Epithelial cell of esophagus (primary cell): ENCODE results near the gene TRIM40.
A peak's percentile ranks its signal among the peaks of the same experiment; 100 is the strongest.

Experiments
- DNase-seq: peaks from one replicate; pipeline ENCODE4 v3.0.0; 2010; ENCODE audit warnings: low read depth
- H3K4me3 ChIP-seq: 2 replicates; pipeline ENCODE4 v1.5.1; 2011; ENCODE audit warnings: mild to moderate bottlenecking, low read length, control low read depth
- TF ChIP-seq, protein P1 (sequence below): IDR thresholded peaks from 2 replicates; pipeline ENCODE4 v1.5.1; 2011; ENCODE audit warnings: low read depth, mild to moderate bottlenecking, low read length, control low read depth, inconsistent platforms; ENCODE audit not compliant: insufficient read depth; ENCODE audit errors: missing control alignments

TRIM40 gene

GRCh38 chr6:30160008-30160784, 24.3 kb downstream of the TRIM40 start:
- H3K4me3 ChIP-seq: no peak overlapping the region
- no peak for DNase-seq
- TF ChIP-seq, protein P1, sequence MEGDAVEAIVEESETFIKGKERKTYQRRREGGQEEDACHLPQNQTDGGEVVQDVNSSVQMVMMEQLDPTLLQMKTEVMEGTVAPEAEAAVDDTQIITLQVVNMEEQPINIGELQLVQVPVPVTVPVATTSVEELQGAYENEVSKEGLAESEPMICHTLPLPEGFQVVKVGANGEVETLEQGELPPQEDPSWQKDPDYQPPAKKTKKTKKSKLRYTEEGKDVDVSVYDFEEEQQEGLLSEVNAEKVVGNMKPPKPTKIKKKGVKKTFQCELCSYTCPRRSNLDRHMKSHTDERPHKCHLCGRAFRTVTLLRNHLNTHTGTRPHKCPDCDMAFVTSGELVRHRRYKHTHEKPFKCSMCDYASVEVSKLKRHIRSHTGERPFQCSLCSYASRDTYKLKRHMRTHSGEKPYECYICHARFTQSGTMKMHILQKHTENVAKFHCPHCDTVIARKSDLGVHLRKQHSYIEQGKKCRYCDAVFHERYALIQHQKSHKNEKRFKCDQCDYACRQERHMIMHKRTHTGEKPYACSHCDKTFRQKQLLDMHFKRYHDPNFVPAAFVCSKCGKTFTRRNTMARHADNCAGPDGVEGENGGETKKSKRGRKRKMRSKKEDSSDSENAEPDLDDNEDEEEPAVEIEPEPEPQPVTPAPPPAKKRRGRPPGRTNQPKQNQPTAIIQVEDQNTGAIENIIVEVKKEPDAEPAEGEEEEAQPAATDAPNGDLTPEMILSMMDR: no peak

GRCh38 chr6:30160785-30161531, 25.0 kb downstream of the TRIM40 start, which contains the start of gene TRIM10:
TRIM10 (minus strand) TSS chr6:30161211; CDS start chr6:30160858, 353 bp downstream.
- no peak for DNase-seq

GRCh38 chr6:30162265-30163089, 26.5 kb downstream of the TRIM40 start:
- TF ChIP-seq, protein P1: no peak
- no peak overlapping the region for H3K4me3 ChIP-seq
- no peak for DNase-seq

More at GRCh38 chr6:30160785-30161531, 25.0 kb downstream of the TRIM40 start, which contains the start of gene TRIM10:
- TF ChIP-seq, protein P1: no peak
- H3K4me3 ChIP-seq: no peak within 1 kb of the TSS

GRCh38 chr6:30163090-30163917, 27.4 kb downstream of the TRIM40 start, which contains the start of gene TRIM15:
TRIM15 (plus strand) TSS chr6:30163546; CDS start chr6:30163685, 139 bp downstream.
- DNase-seq: peak; percentile 60
- no peak within 1 kb of the TSS for H3K4me3 ChIP-seq

DNA sequence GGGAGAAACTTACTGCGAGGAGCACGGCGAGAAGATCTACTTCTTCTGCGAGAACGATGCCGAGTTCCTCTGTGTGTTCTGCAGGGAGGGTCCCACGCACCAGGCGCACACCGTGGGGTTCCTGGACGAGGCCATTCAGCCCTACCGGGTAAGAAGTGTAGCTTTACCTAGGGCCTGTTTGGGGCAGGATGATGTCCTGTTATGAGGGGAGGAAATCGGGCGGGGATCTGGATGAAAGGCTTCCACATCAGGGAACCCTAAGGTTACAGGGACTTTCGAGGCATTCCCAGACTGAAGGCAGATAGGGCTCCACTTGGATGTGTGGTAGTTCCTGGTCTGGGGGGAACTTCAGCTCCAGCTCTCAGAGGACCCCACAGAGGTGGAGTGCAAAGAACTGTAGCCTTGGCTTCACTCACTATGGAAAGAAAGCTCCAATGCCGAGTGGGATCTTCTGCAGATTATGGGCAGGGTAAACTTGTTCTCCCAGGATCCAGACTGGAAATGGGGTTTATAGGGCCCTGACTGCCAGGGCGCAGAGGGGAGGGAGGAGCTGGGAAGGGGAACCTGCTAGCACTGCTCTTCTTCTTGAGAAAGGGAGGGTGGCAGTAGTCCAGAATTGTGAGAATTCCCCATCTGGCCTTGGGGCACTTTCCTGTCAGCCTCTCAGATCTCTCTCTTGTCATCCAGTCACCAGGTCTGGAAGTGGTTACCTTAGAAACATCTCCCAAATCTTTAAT, 28.1 kb downstream of the TRIM40 start:
- no peak for DNase-seq
- TF ChIP-seq, protein P1: no peak
- no peak overlapping the region for H3K4me3 ChIP-seq

More at GRCh38 chr6:30163090-30163917, 27.4 kb downstream of the TRIM40 start, which contains the start of gene TRIM15:
- TF ChIP-seq, protein P1: no peak
